ENCODE data around the gene CHRNA7. TPM values are rescaled to one million over a fixed set of nuclear protein-coding genes. Genes with fewer than 3 reads are reported as not detected.

CHRNA7 gene
- total and polyA plus RNA-seq, 5 experiments from 2014 or later, result 0.22 TPM; not detected in 4

DNA sequence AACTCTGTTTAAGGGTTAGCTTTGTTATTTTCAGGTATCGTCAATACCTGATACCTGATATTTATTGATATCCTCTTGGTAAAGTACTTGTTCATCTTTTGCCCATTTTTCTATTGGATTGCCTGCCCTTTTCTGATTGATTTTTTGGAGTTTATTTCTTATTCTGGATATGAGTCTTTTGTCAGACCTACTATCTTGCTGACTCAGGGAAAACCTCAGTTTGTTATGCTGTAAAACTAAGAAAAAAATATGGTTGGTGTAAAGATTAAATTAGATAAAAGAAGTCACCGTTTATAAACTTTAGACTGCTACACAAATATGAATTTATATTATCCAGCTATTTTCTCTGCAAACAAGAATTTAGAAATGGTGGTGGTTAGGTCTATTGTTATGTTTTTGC, 65.9 kb downstream of the CHRNA7 start:
- Mint-ChIP-seq H3K27me3 (peaks cover 7 to 55% (median 29%) of the 10 kb centered on the region in 5 donors), H3K9me3 (no peaks in the 10 kb centered on the region), H3K27ac (no peak overlapping the region), H3K4me1 (no peaks in the 10 kb centered on the region), H3K4me3 (no peak overlapping the region), H3K36me3 (no peaks in the 10 kb centered on the region)
- ATAC-seq (no peak), DNase-seq (no peak)
- POLR2A ChIA-PET, result no interaction called here

DNA sequence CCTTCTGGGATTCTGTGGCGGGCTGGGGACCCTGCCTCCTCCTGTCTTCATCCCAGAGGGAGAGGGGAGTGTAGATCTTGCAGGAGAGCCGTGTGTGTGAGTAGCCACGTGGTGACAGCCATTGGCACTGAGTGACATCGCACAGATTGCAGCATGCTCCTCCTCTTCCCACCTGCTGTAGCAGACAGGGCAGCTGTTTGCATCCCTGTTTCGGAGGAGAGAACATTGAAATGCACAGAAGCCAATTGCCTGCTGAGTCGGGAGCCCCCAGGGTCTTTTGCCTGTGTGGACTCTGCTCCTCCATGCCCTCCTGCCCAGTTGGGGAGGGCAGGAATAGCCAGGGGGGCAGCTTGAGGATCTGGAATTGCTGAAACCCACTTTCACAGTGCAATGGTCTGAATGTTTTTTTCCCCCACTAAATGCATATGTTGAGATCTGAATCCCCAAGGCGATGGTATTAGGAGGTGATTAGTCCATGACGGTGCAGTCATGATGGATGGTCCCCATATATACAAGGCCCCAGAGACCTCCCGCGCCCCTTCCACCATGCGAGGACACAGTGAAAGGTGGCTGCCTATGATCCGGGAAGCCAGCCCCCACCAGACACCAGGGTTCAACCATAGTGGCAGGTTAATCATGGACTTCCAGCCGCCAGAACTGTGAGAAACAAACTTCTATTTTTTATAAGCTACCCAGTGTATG, 66.8 kb downstream of the CHRNA7 start:
- POLR2A ChIA-PET, result no interaction called here
- Mint-ChIP-seq H3K4me1 (no peaks in the 10 kb centered on the region), H3K4me3 (no peak overlapping the region), H3K27me3 (peaks cover 6 to 48% (median 29%) of the 10 kb centered on the region in 5 donors), H3K27ac (no peak overlapping the region), H3K9me3 (no peaks in the 10 kb centered on the region), H3K36me3 (no peaks in the 10 kb centered on the region)
- no peak for ATAC-seq
- no peak for DNase-seq

DNA sequence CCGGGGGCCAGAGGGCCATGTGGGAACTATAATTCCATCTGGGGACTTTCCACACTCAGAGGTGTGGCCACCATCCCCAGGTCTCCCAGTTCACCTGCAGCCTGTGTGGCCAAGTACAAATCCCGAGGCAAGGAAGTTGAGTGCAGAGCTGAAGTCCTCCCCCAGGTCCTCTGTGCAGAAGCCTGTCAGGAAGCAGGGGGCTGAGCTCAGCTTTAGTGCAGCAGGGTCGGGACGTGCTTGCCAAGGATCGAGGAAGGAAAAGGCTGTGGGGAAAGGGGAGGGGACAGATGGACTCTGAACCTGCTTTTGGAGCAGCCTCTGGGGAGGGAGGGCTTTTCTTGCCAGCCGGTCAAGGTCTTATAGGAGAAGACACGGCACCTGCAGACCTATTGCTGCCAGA, 67.7 kb downstream of the CHRNA7 start:
- H3K9me3 Mint-ChIP-seq, result peaks cover 0 to 2% (median 0%) of the 10 kb centered on the region in 9 donors
- POLR2A ChIA-PET, result no interaction called here
- ATAC-seq (no peak), DNase-seq (no peak)
- no peaks in the 10 kb centered on the region for H3K36me3 Mint-ChIP-seq
- H3K4me1 Mint-ChIP-seq, result no peaks in the 10 kb centered on the region
- H3K4me3 Mint-ChIP-seq, result no peak overlapping the region
- no peak overlapping the region for H3K27ac Mint-ChIP-seq
- peaks cover 4 to 39% (median 26%) of the 10 kb centered on the region in 5 donors for H3K27me3 Mint-ChIP-seq

DNA sequence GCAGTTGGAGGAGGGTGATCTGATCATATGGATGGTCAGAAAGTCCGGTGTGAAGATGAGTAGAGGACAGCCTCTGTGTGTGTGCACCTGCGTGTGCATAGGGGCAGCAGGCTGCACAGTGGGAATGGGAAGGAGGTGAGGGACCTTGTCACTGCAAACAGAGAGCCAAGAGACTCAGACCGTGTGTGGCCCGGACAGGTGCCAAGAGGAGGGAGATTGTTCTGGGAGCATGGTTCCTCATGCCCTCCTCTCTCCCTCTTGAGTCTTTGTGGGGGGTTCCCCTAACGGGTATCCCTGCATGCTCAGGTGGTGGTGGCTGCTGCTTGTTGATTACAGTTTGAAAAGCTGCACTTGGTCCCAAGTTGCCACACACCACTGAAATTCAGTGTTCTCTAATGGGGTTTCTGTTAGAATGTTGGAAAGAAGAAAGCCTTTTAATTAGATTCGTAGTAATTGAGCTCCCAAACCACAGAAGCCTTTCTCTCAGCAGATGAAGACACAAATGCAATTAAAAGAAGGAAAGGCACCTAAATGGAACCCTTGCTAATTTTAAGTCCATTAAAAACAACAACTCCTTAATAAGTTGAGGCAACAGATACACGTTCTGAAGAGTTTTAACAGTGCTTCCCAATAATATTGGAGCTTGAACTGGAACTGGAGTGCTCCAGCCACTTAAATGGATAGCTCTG, 68.9 kb downstream of the CHRNA7 start:
- Mint-ChIP-seq H3K4me3 (no peak overlapping the region), H3K9me3 (peaks cover 0 to 2% (median 0%) of the 10 kb centered on the region in 9 donors), H3K27ac (peak overlapping the region in 1 of 10 donors; percentile 30), H3K36me3 (no peaks in the 10 kb centered on the region), H3K4me1 (peaks cover 0 to 2% (median 0%) of the 10 kb centered on the region in 4 donors), H3K27me3 (peaks cover 6 to 44% (median 30%) of the 10 kb centered on the region in 5 donors)
- ATAC-seq (no peak), DNase-seq (no peak)
- POLR2A ChIA-PET, result no interaction called here

DNA sequence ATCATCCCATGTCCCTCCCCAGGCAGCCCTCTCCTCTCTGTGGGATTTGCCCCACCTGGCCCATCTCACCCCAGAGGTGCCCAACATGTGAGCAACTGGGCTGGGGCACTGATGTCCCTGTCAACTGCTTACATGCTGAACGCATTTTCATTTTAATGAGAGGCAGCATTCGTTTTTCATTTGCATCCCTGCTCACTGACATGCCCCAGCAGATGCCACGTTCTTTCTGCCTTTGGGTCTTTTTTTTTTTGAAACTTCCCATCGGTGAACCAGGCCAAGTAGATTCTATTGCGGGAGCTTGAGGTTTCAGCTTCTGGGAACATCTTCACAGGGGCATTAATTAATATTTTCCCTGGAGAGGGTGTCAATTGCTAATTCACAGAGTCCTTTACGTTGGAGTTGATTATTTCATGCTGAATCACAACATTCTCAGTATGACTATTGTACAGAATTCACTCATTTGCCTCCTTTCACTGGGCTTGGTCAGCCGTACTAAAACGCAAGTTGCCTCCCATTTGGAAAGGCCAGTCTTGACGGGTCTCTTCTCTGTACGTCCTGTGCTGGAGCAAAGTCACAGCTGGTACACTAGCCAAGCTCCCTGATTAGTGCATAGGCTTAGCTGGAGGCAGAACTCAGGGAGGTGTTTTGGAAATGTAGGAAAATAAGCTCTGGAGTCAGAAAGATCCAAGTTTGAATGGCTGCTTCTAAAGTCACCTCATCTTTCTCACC, 69.8 kb downstream of the CHRNA7 start:
- H3K9me3 Mint-ChIP-seq, result peaks cover 0 to 2% (median 0%) of the 10 kb centered on the region in 9 donors
- no peak for DNase-seq
- peaks cover 8 to 53% (median 33%) of the 10 kb centered on the region in 5 donors for H3K27me3 Mint-ChIP-seq
- H3K36me3 Mint-ChIP-seq, result no peaks in the 10 kb centered on the region
- no peak overlapping the region for H3K4me3 Mint-ChIP-seq
- no peak overlapping the region for H3K27ac Mint-ChIP-seq
- H3K4me1 Mint-ChIP-seq, result peaks cover 0 to 4% (median 0%) of the 10 kb centered on the region in 4 donors
- ATAC-seq, result no peak
- POLR2A ChIA-PET, result no interaction called here

DNA sequence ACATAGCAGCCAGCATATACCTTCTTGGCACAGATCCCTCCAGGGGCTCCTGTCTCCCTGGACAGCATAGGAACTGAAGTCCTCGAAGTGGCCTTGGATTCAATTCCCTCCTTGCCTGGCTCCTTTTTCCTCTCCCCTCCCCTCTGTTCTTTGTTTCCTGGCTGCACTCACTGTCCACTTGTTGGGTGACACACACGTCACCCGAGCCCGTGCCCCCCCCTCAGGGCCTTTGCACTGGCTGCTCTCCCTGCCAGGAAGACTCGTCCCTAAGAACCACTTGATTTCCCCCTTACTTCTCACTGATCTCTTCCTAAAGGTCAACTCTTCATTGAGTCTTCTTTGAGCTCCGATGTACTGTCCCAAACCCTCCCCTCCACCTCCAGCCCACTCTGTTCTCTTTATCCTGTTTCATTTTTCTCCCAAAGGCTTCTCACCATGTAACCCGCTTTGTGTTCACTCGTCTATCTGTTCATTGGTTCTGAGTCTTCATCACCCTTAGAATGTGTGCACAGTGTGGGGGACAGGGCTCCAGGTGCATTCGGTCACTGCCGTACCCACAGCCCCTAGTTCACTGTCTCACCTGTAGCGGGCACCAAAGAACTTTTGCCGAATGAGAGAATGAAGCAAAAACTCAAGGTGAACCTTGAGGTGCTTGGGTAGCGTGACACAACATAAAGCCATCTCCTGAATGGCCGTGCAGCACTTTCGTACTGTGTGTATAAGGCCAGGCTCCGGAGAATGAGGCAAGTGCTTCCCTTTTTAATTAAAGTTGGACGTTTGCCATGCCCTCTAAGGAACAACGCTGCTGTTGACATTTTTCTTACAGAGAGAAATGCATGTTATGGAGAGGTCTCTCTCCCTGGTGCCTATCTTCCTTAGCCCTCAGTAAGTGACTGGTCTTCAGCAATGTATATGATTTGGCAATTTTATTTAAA, 74.0 kb downstream of the CHRNA7 start:
- H3K9me3 Mint-ChIP-seq, result peaks cover 0 to 2% (median 0%) of the 10 kb centered on the region in 9 donors
- DNase-seq (no peak), ATAC-seq (no peak)
- peaks cover 0 to 4% (median 1%) of the 10 kb centered on the region in 4 donors for H3K4me1 Mint-ChIP-seq
- no peaks in the 10 kb centered on the region for H3K36me3 Mint-ChIP-seq
- H3K27me3 Mint-ChIP-seq, result peaks cover 9 to 51% (median 27%) of the 10 kb centered on the region in 5 donors
- no peak overlapping the region for H3K27ac Mint-ChIP-seq
- POLR2A ChIA-PET, result no interaction called here
- H3K4me3 Mint-ChIP-seq, result no peak overlapping the region

DNA sequence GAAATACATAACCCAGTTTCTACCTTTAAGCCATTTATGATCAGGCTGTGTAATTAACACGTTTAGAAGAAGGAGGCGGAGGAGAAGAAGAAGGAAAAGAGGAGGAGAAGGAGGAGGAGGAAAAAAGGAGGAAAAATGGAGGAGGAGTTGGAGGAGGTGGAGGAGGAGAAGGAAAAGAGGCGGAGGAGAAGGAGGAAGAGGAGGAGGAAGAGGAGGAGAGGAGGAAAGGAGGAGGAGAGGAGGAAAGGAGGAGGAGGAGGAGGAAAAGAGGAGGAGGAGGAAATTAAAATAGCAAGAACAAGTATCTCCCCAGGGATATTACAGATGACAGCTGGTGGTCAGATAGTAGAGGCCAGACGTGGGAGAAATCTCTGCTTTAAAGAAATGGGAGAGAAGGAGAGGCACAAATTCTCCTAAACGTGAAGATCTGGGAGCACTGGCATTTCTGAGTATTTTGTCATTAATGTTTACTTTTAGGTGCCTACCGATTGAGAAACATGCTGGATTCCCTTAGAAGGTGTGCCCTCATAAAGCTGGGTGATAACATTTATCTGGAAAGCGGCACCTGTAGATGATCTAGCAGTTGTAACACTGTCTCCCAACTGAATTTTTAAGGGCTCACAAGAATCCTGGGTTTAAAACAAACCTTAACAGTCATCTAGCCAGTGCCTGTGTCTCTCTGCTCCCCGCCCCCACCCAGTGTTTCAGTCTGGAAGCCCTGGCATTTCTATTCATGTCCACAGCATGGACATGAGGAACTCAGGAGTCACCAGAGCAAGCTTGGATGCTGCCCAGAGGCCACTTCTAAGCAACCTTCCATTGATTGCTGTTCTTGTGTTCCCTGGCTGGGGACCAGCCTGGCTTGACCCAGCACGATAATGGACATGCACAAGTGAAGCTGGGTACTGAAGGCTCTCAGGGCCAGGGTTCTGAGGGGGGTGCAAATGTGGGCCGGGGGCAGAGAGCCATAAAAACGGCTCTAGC, 75.2 kb downstream of the CHRNA7 start:
- POLR2A ChIA-PET, result no interaction called here
- no peak for DNase-seq
- Mint-ChIP-seq H3K27me3 (peaks cover 10 to 62% (median 35%) of the 10 kb centered on the region in 5 donors), H3K9me3 (peaks cover 0 to 2% (median 0%) of the 10 kb centered on the region in 9 donors), H3K27ac (no peak overlapping the region), H3K36me3 (no peaks in the 10 kb centered on the region), H3K4me1 (peaks cover 0 to 4% (median 1%) of the 10 kb centered on the region in 4 donors), H3K4me3 (no peak overlapping the region)
- no peak for ATAC-seq

DNA sequence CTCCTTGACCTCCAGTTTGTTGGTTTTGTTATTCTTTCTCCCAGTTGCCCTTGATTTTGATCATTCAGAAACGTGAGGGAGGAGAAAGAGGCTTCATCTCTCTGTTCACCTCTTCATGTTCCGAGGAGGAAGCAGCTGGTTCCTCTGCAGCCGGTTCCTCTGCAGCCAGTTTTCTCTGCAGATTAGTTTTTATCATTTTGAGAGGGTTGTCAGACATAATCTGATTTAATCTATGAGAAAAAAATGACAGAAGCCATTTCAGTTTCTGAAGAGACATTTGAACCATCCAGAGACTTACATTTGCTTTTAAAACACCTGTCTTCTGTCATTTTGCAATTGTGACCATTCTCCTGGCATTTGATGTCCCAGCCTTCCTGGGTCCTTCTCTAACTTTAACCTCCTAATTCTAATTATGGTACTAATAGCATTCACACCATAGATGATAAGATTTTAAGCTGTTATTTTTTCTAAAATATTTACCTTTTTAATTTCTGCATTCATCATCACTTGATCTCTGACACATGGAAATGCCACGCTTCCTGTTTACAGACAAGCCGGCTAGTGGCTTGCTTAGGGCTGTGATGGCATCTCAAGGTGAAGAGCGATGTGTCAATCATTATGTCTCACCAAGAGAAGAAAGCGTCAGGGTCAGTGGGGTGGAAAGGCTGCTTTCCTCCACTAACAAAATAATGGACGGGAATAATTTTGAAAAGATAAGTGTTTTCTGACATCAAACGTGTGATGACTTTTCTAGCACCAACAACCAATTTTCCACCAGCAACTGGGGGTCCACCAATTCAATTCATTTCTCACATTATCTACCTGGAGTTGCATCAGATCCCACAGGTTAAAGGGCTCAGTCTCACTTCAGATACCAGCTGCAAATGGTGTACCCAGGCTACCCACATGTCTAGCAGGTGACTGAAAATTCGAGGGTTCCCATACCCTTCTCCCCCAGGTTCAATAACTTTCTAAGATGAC, 76.4 kb downstream of the CHRNA7 start:
- POLR2A ChIA-PET, result no interaction called here
- H3K4me1 Mint-ChIP-seq, result peaks cover 0 to 4% (median 1%) of the 10 kb centered on the region in 4 donors
- DNase-seq, result no peak
- ATAC-seq, result no peak
- H3K27me3 Mint-ChIP-seq, result peaks cover 10 to 67% (median 35%) of the 10 kb centered on the region in 5 donors
- H3K9me3 Mint-ChIP-seq, result peaks cover 0 to 2% (median 0%) of the 10 kb centered on the region in 9 donors
- H3K27ac Mint-ChIP-seq, result no peak overlapping the region
- no peak overlapping the region for H3K4me3 Mint-ChIP-seq
- no peaks in the 10 kb centered on the region for H3K36me3 Mint-ChIP-seq

DNA sequence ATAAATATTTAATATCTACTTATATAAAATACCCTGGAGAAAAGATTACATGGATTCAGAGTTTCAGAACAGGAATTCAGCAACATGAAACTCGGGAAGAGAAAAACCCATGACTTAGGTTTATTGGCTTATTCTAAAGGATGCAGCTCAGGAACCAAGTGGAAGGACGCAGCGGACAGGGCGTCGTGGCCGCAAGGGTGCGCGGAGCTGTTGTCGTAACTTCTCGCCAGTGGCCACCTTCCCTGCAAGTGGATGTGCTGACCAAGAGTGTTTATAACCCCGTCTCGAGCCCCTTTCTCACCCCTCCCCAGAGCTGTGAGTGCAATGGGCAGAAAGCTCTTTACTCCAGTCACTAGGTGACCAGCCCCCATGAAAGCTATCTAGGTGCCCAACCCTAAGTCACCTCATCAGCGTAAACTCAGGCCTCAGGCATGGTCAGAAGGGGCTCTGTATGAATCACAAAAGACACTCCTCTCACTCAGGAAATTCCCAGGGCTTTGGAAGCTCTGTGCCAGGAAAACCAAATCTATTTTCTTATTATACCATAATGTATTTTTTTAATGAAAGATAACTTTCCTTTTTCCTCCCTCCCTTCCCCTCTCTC, 77.3 kb downstream of the CHRNA7 start:
- Mint-ChIP-seq H3K36me3 (no peaks in the 10 kb centered on the region), H3K9me3 (peaks cover 0 to 2% (median 0%) of the 10 kb centered on the region in 9 donors), H3K27me3 (peaks cover 10 to 76% (median 35%) of the 10 kb centered on the region in 5 donors), H3K27ac (peak overlapping the region in 1 of 10 donors; percentile 47), H3K4me1 (peaks cover 0 to 4% (median 1%) of the 10 kb centered on the region in 4 donors), H3K4me3 (no peak overlapping the region)
- POLR2A ChIA-PET, result no interaction called here
- ATAC-seq, result no peak
- no peak for DNase-seq

DNA sequence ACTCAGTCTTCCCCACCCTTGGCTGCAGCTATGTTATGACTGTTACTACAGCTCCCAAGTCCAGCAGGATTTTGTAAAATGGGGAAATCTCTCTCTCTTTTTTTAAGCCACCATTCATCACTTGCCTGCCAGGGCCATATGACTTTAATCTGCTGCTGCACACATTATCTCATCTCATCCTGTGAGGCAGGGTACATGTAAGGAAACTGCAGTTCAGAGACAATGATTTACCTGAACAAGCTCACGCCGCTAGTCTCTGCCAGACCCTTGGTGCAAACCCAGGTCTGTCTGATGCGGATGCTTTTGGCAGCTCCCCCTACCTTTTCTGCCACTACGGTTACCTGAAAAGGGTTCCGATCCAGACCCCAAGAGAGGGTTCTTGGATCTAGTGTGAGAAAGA, 78.3 kb downstream of the CHRNA7 start:
- Mint-ChIP-seq H3K36me3 (no peaks in the 10 kb centered on the region), H3K4me3 (no peak overlapping the region), H3K27ac (no peak overlapping the region), H3K27me3 (peaks cover 7 to 77% (median 32%) of the 10 kb centered on the region in 5 donors), H3K9me3 (no peaks in the 10 kb centered on the region), H3K4me1 (peaks cover 0 to 4% (median 1%) of the 10 kb centered on the region in 4 donors)
- DNase-seq, result no peak
- ATAC-seq, result no peak
- POLR2A ChIA-PET, result no interaction called here

Measured in naive thymus-derived CD8-positive, alpha-beta T cell (primary cell).